Body of pancreas (tissue), 4 donors: Measurements from ENCODE around the gene ASRGL1.
"Not testable (repeated sequence)": the region's sequence is repeated elsewhere in the genome, so short reads cannot be mapped to it uniquely, and the experiment has no call there.

Experiments used
- CTCF ChIP-seq, 7 experiments: fragments of 450-650 bp in 4 of 7; fragments of 200-600 bp in 3 of 7; sonication (generic) in 3 of 7; IDR thresholded peaks; one replicate each; pipeline ENCODE4 v1.5.1; 2016 to 2019; ENCODE audit warnings: antibody characterized with exemption in 7 of 7
- POLR2A ChIP-seq, 3 donors: fragments of 450-650 bp; IDR thresholded peaks; one replicate each; pipeline ENCODE4 v1.6.1; 2016; ENCODE audit warnings: antibody characterized with exemption in 3 of 3, mild to moderate bottlenecking in 2 of 3

- TF ChIP-seq CTCF, POLR2A (IDR thresholded peaks at IDR 0.05): not testable (repeated sequence)
These were observed 6.0 kb upstream of the ASRGL1 start for GRCh38 chr11:62331264-62331663.
